ENCODE data around the gene SPRED2.

The SPRED2 gene

GRCh38 chr2:65438137-65438899, 5.9 kb upstream of the SPRED2 start:
- no peak for DNase-seq

DNA sequence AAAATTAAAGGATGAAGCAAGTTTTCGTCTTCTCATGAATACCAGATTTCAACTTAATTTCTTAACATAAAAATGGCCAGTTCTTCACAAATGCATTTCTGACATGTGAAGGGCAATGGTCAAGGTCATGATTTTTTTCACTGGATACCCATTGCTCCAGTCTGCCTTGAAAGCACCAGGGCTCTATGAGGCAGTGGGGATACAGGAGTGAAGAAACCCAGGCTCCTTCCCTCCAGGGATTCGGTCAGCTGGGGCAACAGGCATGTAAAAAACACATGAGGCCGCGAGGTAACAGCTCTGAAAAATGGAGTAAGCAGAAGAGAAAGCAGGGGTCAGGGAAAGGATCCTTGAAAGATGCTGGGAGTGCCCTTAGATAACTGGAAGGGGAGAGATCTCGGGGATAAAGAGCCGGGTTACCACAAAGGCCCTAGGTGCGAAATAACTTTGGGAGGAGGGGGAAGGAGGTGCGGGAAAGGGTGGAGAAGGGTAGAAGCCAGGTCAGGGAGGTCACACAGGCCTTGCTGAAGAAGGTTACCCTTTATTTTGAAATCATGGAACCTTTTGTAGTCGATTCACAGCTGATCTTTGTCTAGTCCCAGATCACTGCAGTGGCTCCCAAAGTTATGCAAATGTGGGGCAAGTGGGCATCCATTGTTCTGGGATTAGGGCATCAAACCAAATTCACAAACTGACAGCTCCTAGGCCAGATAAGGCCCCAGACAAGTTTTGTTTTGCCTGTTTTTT, 5.2 kb upstream of the SPRED2 start:
- no peak for DNase-seq

GRCh38 chr2:65436824-65437221, 4.4 kb upstream of the SPRED2 start:
- peak; percentile 61 to 67 for DNase-seq

DNA sequence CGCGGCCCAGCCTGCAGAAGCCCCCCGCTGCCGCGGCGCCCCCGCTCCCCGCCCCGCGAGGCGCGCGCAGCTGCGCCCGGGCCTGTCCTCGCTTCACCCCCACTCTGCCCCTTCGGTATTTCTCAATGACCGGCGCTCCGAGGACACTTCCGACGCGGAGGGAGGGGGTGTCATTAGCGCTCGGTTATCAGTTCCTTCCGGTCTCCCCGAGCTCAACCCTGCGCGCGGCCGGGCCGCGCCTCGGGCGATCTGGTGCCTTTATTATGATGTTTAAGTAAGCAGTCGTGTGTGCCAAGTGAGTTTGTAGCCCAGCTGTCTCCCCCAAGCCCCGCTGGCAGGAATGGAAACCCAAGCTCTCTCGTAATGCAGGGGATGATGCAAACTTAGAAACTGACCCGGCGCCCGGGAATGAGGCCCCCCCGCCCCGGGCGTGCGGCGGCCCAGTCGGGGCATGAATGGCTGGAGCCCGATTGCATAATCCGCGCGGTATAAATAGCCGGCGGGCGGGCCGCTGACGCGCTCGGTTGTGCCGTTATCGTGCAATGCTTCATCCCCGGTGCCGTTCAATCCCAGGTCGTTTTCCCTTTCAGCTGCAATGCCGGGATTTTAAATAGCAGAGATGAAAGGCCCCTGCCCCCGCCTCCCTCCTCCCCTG, 3.9 kb upstream of the SPRED2 start:
- peak; percentile 50 to 53 for DNase-seq

DNA sequence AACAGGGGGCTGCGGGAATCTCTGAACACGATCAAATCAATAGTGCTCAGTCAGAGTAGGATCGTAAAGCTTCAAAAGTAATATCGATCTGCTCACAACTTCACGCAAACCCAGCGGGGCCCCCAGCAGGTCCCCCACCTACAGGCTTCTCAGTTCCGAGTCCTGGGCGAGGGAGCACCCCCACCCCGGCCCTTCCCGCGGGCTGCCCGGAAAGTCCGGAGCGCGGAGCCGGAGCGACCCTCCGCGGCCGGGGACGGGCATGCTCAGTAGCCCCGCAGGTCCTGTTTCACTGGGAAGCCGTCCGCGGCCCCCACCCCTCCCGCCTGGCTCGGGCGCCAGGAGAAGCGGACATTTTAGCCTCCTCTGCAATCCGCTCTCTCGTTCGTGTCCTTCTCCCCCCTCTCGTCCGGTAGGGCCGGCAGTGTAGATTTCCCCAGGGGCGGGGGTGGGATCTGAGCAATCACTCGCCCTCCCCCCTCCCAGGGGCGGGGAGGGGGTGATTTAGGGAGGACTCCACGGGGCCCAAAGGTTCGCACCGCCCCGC, 3.3 kb upstream of the SPRED2 start:
- peak; percentile 63 to 67 for DNase-seq

DNA sequence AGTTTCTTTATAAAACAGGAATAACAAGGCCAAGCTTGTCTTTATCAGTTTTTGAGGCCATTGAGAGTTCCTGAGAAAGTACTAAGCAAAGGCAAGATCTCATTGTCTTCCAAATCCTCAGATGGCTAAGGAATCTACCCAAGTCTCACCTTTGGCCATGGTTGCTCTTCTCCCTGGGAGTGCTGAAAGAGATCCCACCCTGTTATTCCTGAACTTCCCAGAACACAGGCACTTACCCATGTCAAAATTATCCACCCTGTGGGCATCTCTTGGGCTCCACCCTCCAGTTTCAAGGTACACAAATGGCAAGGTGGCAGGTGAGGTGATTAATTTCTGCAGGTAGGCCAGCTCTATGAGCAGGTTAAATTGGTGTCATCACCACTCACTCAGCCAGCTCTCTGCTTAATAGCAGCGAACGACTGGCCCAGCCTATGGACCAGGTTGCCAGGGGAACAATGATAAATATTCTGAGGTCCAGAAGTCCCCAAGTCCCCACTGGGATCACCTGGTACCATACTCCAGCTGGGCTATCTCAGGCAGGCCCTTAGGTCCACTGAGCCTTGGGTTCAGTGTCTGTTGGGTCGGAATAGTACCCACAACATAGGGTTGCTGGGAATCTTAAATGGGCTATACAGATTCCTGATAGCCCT, 2.3 kb upstream of the SPRED2 start:
- DNase-seq: no peak

- DNase-seq: peak; percentile 63
Measured at GRCh38 chr2:65431421-65432226, 775 bp downstream of the SPRED2 start.

GRCh38 chr2:65430603-65431420, 1.6 kb downstream of the SPRED2 start:
- DNase-seq: peak; percentile 73 to 76

DNA sequence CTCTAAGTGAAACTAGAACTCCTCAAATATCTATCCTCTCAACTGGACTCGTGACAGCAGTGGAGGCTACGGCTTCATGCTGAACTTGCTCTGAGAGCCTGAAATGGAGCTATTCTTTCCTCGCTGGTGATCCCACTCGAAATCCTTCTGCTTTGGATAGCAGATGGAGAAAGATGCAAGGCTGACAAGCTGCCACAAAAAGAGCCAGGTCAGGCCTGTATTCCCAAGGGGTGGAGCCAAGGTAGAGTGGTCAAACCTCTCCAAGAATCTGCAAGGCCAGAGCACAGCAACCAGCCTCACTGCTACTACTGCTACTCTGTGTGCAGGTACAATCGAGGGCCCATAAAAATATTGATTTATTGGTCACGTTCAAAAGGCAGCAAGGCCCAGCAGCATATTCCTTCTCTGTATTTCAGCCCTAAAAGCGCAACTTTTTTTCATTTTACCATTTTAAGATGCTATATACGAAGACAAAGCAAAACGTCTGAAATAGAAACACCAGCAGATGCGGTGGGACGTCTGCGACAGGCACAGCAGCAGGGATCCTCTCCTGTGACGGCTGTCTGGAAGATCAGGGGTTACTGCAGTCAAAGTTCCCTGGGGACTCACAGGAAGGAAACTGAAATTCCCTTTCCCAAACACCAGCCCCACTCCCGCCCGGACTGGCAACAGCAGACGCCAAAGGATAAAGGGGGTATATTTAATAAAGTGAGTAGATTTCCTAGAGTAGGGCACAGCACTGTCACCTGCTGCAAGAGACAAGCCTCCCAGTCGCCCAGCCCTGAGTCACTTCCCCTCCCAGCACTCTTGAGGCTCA, 2.4 kb downstream of the SPRED2 start:
- DNase-seq: no peak

GRCh38 chr2:65427532-65427931, 4.9 kb downstream of the SPRED2 start:
- DNase-seq: no peak

- DNase-seq: no peak
Measured at GRCh38 chr2:65425276-65425675, 7.1 kb downstream of the SPRED2 start.

DNA sequence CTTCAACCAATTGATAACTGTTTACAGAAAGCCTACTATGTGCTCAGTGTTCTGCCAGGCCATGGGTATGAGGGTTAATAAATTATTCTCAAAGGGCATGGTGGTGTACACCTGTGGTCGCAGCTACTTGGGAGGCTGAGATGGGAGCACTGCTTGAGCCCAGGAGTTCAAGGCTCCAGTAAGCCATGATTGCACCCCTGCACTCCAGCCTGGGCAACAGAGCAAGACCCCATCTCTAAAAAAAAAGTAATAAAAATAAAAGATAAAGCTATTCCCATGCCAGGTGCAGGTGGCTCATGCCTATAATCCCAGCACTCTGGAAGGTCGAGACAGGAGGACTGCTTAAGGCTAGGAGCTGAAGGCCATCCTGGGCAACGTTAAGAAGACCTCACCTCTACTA, 8.0 kb downstream of the SPRED2 start:
- DNase-seq: no peak

GRCh38 chr2:65421432-65421748, 11.0 kb downstream of the SPRED2 start:
- DNase-seq: no peak

GRCh38 chr2:65420712-65421431, 11.5 kb downstream of the SPRED2 start:
- DNase-seq: no peak

DNA sequence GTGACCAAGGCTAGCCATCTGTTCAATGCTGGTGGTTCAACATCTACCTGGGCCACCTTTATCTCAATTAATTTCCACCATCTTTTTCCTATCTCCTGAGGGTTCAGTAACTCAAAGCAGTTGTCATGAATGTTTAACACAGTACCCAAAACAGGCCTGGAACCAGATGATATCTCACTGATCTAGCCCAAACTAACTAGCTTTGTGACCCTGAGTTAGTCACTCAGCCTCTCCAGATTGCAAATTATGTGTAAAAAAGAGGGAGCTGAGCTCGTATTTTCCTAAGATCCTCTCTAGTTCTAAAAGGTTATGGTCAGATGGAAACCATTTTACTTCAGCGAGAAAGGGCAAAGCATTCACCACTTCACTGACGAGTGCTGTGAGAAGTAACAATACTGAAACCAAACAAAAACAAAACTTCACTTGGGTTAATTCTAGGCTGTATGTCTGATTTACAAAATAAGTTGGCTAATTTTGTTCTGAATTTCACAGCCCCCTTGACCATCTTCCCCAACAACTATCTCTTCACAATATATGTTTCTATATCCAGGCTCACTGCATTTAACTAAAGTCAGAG, 14.8 kb downstream of the SPRED2 start:
- DNase-seq: no peak

- no peak for DNase-seq
Measured at GRCh38 chr2:65416945-65417344, 15.5 kb downstream of the SPRED2 start.

- no peak for DNase-seq
Measured at GRCh38 chr2:65416321-65416720, 16.1 kb downstream of the SPRED2 start.

DNA sequence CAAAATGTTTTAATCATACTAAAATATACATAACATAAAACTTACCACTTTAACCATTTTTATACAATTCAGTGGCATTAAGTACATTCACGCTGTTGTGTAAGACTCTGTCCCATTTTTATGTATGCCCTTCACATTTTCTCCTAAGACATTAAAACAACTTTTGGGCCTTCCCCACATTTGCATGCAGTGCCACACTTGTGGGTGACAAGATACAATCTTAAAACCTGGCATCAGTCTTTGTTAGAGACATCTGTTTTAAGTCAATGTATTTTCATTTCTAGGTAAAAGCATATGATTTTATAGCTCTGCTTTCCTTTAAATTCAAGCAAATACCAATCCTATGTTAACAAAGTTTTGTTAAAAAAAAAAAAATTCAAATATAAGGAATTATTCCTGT, 17.3 kb downstream of the SPRED2 start:
- no peak for DNase-seq

DNA sequence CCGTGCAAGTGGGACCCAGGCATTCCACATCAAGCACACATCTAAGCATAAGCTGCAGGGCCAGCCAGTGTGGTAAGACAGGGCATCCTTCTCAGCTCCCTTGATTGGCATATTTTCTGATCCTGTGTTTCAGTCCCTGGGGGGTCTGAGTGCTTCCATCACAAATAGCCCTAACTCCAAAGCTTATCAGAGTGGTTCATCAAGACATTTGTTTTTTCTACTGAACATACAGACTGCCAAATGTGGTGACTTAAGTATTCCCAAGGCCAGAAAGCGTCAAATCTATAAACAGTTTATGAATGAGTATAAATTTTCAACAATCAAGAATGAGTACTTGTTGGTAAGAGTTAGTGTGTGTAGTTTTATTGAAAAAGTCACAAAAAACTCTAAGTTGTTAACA, 18.8 kb downstream of the SPRED2 start:
- DNase-seq: no peak

All from activated T-cell treated with anti-CD3 and anti-CD28 coated beads, Interleukin-2, amount 50 U/mL, for 48 hours (primary cell).